ENCODE measurements around the gene AMN. TPM values are rescaled to one million over a fixed set of nuclear protein-coding genes. Genes with fewer than 3 reads are reported as not detected.

The AMN gene
- polyA plus RNA-seq, 1 of the 3 experiments (the other 2 are of a cell fraction): 0.03 TPM

- ChIA-PET POLR2A (no interaction called here), CTCF (interaction anchor here (0.7 kb wide), 1 partner anchor 9 kb away, joined by 3 read pairs; no protein-coding TSS in a partner anchor)
- Histone ChIP-seq H3K27me3 (ENCODE audit: insufficient read depth) (no peaks in the 10 kb centered on the region), H3K9me3 (no peaks in the 10 kb centered on the region), H3K9ac (no peak overlapping the region), H3K4me1 (ENCODE audit: control insufficient read depth in 1 of 2, insufficient read depth in 2 of 2, low read depth in 1 of 2, low read length in 1 of 2) (peaks cover 0 to 4% of the 10 kb centered on the region in 2 experiments; a peak in 1 of 4 replicates), H3K4me2 (no peak overlapping the region), H3K27ac (ENCODE audit: low read depth in 2 of 2, low read length in 1 of 2) (no peak overlapping the region), H2AFZ (ENCODE audit: low read depth) (no peak overlapping the region), H3K4me3 (ENCODE audit: low read depth in 2 of 2, low read length in 1 of 2) (no peak overlapping the region), H3K36me3 (replicated peaks in 1 of 2; ENCODE audit: control insufficient read depth in 1 of 2, insufficient read depth in 2 of 2, low read length in 1 of 2) (peaks cover 7 to 82% of the 10 kb centered on the region in 2 experiments), H3K79me2 (ENCODE audit: insufficient read depth) (no peaks in the 10 kb centered on the region), H3K9me2 (no peaks in the 10 kb centered on the region), H4K20me1 (ENCODE audit: insufficient read depth) (no peaks in the 10 kb centered on the region), H3F3A (replicated peaks; ENCODE audit: insufficient read depth) (no peaks in the 10 kb centered on the region)
- DNase-seq: no peak
- 90% methylated on average over 12 of the region's 19 CpGs for WGBS (ENCODE audit: low lambda C conversion rate)
- TF ChIP-seq TCF12 (IDR thresholded peaks at IDR 0.05): no peak
- no peak for TF ChIP-seq GABPA (IDR thresholded peaks at IDR 0.05; ENCODE audit: low read depth)
- no peak for TF ChIP-seq ELF1 (IDR thresholded peaks at IDR 0.05)
- TF ChIP-seq TEAD4 (IDR thresholded peaks at IDR 0.05; ENCODE audit: borderline replicate concordance, insufficient read depth): no peak
- TF ChIP-seq GATA2 (CRISPR knock-in tag; IDR thresholded peaks at IDR 0.05): no peak
- TF ChIP-seq, protein P1, sequence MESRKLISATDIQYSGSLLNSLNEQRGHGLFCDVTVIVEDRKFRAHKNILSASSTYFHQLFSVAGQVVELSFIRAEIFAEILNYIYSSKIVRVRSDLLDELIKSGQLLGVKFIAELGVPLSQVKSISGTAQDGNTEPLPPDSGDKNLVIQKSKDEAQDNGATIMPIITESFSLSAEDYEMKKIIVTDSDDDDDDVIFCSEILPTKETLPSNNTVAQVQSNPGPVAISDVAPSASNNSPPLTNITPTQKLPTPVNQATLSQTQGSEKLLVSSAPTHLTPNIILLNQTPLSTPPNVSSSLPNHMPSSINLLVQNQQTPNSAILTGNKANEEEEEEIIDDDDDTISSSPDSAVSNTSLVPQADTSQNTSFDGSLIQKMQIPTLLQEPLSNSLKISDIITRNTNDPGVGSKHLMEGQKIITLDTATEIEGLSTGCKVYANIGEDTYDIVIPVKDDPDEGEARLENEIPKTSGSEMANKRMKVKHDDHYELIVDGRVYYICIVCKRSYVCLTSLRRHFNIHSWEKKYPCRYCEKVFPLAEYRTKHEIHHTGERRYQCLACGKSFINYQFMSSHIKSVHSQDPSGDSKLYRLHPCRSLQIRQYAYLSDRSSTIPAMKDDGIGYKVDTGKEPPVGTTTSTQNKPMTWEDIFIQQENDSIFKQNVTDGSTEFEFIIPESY (IDR thresholded peaks at IDR 0.05; ENCODE audit: borderline replicate concordance, low read depth): no peak
- no peak for TF ChIP-seq USF2 (IDR thresholded peaks at IDR 0.05; ENCODE audit: borderline replicate concordance, low read depth, low read length)
- no peak for TF ChIP-seq RAD21 (IDR thresholded peaks at IDR 0.05; ENCODE audit: low read length)
- no peak for TF ChIP-seq PBX3 (IDR thresholded peaks at IDR 0.05)
- TF ChIP-seq FOXJ3 (CRISPR knock-in tag; IDR thresholded peaks at IDR 0.05): no peak
- no peak for TF ChIP-seq CHD2 (IDR thresholded peaks at IDR 0.05; ENCODE audit: low read length, partially characterized antibody)
- no peak for TF ChIP-seq POLR2AphosphoS5 (IDR thresholded peaks at IDR 0.05; ENCODE audit: low read depth, low read length)
- no peak for TF ChIP-seq YY1 (IDR thresholded peaks at IDR 0.05; ENCODE audit: low read depth)
- no peak for TF ChIP-seq RXRA (IDR thresholded peaks at IDR 0.05; ENCODE audit: borderline replicate concordance, low read depth)
These were observed 18.4 kb downstream of the AMN start for GRCh38 chr14:102940729-102941362.
